Retinal pigment epithelial cell (primary cell): ENCODE measurements around the gene TP53I3.

ENCODE experiments used
- DNase-seq: peaks from one replicate; pipeline ENCODE4 v3.0.0-alpha.2; 2010; ENCODE audit warnings: low read depth
- H3K4me3 ChIP-seq: 2 replicates; pipeline ENCODE4 v1.5.1; 2011; ENCODE audit warnings: mild to moderate bottlenecking, low read length, control low read depth, moderate library complexity
- TF ChIP-seq, protein P1 (sequence below): conservative IDR thresholded peaks from 2 replicates; pipeline ENCODE4 v1.5.1; 2011; ENCODE audit warnings: low read depth, low read length, control low read depth, inconsistent platforms

Gene TP53I3

DNA sequence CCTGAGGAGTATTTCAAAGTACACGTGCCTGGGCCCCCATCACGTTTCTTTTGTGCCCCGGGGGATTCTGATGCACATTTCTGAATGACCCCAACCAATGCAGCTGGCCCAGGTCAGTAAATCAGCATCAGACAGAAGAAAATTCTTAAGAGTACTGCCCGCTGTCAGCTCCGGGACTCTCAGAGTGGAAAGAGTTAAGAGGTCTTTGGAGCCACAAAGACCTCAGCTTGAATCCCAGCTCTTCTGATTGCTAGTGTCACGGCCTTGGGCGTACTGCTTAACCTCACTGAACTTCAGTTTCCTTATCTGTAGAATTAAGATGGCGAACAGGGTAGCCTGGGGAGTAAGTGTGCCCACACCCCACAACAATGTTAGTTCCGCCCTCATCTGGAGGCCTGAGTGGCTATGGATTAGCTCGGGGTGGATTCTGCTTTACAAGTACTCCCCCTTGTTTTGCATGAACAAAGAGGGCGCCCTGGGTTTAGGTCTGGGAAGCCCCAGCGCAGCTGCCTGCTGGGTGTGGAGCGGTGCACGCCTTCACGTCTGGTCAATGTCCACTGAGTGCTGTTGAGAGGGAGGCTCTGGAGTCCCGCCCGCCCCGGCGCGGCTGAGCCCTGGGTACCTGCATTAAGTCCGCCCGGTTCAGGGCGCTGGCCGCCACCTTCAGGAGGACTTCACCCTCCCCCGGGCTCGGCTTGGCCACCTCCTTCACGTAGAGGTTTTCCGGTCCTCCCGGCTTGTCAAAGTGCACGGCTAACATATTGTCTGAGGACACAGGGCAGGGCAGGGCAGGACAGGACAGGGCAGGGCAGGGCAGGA, 858 bp downstream of the TP53I3 start:
- peak overlapping the region; percentile 70 for H3K4me3 ChIP-seq
- peak; percentile 71 for DNase-seq
- TF ChIP-seq, protein P1, sequence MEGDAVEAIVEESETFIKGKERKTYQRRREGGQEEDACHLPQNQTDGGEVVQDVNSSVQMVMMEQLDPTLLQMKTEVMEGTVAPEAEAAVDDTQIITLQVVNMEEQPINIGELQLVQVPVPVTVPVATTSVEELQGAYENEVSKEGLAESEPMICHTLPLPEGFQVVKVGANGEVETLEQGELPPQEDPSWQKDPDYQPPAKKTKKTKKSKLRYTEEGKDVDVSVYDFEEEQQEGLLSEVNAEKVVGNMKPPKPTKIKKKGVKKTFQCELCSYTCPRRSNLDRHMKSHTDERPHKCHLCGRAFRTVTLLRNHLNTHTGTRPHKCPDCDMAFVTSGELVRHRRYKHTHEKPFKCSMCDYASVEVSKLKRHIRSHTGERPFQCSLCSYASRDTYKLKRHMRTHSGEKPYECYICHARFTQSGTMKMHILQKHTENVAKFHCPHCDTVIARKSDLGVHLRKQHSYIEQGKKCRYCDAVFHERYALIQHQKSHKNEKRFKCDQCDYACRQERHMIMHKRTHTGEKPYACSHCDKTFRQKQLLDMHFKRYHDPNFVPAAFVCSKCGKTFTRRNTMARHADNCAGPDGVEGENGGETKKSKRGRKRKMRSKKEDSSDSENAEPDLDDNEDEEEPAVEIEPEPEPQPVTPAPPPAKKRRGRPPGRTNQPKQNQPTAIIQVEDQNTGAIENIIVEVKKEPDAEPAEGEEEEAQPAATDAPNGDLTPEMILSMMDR = no peak

- TF ChIP-seq, protein P1 = no peak
- no peak for DNase-seq
- H3K4me3 ChIP-seq = peak overlapping the region; percentile 70
These were observed 1.7 kb downstream of the TP53I3 start for GRCh38 chr2:24082787-24083566.

GRCh38 chr2:24080701-24081100, 3.9 kb downstream of the TP53I3 start:
- DNase-seq = no peak

DNA sequence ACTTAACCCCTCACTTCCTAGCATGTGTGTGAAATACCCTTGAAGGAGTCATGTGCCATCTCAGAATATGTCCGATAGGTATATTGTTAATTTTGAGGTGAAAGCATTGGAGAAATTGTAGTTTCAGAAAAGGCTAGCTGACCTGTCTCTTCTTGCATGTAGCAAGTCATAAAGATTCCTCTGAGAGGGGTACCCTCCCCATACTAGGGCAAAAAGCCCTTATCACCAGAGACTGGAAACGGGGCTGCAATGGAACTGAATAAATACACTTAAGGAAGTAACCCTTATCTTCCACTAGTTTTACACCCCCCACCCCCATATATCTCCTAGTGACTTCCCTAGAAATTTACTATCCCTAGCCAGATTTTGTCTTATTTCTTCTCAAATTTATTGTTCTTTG, 6.8 kb downstream of the TP53I3 start:
- peak overlapping the region; percentile 99 for H3K4me3 ChIP-seq
- no peak for DNase-seq
- TF ChIP-seq, protein P1 = no peak

More at GRCh38 chr2:24080701-24081100, 3.9 kb downstream of the TP53I3 start:
- H3K4me3 ChIP-seq = no peak overlapping the region
- TF ChIP-seq, protein P1 = no peak

DNA sequence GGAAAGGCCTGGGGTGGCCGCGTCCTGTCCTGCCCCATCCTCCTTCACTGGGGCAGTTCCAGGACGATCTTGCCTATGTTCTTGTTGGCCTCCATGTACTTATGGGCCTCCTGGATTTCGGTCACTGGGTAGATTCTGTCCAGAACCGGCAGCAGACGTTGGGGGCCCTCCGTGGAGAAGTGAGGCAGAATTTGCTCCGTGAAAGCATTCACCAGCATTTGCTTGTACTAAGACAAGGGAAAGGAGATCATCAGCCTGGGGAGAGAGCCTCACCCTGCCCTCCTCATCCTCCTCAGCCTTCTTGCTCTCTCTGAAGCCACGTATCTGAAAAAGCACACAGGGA, 7.1 kb downstream of the TP53I3 start:
- TF ChIP-seq, protein P1 = no peak
- no peak for DNase-seq
- H3K4me3 ChIP-seq = peak overlapping the region; percentile 99

GRCh38 chr2:24076849-24077534, 7.6 kb downstream of the TP53I3 start:
- peak overlapping the region; percentile 99 for H3K4me3 ChIP-seq
- TF ChIP-seq, protein P1 = no peak
- DNase-seq = no peak
